HCT116 (cell line): ENCODE data around the gene ZFHX2.

Experiments used
- CTCF ChIP-seq, 3 experiments: fragments of 200-600 bp in 1 of 3; sonication (generic) in 1 of 3; IDR thresholded peaks in 2 of 3; conservative IDR thresholded peaks in 1 of 3; 2 replicates each; pipeline ENCODE4 v1.5.1; 2012 to 2017; ENCODE audit warnings: low read depth in 2 of 3, low read length in 2 of 3, antibody characterized with exemption in 1 of 3, borderline replicate concordance in 1 of 3, control low read depth in 1 of 3, mild to moderate bottlenecking in 1 of 3, mixed read lengths in 1 of 3, mixed run types in 1 of 3, moderate library complexity in 1 of 3; ENCODE audit not compliant: insufficient read depth in 1 of 3
- EZH2phosphoT487 ChIP-seq: fragments of 200-600 bp; IDR thresholded peaks from 2 replicates; pipeline ENCODE4 v1.6.1; 2018; ENCODE audit warnings: antibody characterized with exemption, borderline replicate concordance
- POLR2A ChIP-seq: IDR thresholded peaks from 2 replicates; pipeline ENCODE4 v1.7.0; 2011; ENCODE audit warnings: borderline replicate concordance; ENCODE audit not compliant: insufficient read depth, insufficient read length; ENCODE audit errors: extremely low read depth
- POLR2AphosphoS5 ChIP-seq: IDR thresholded peaks from 2 replicates; pipeline ENCODE4 v1.6.1; 2011; ENCODE audit warnings: mild to moderate bottlenecking, low read depth, low read length, moderate library complexity
- REST ChIP-seq: IDR thresholded peaks from 2 replicates; pipeline ENCODE4 v1.6.1; 2012; ENCODE audit warnings: low read depth
- SIN3A ChIP-seq: IDR thresholded peaks from 2 replicates; pipeline ENCODE4 v1.6.1; 2012; ENCODE audit warnings: low read depth
- TCF7L2 ChIP-seq: IDR thresholded peaks from 2 replicates; pipeline ENCODE4 v1.7.0; 2011; ENCODE audit warnings: borderline replicate concordance, inconsistent platforms; ENCODE audit not compliant: insufficient read depth, insufficient read length; ENCODE audit errors: extremely low read depth
- YY1 ChIP-seq: IDR thresholded peaks from 2 replicates; pipeline ENCODE4 v1.6.1; 2011; ENCODE audit warnings: low read length, low read depth, moderate library complexity, mild to moderate bottlenecking; ENCODE audit not compliant: insufficient replicate concordance; ENCODE audit errors: extremely low read depth
- ZNF274 ChIP-seq: fragments of 200-500 bp; sonication (Bioruptor generic); IDR thresholded peaks from 2 replicates; pipeline ENCODE4 v1.6.1; 2014; ENCODE audit warnings: mild to moderate bottlenecking, low read depth, low read length, inconsistent platforms

- TF ChIP-seq YY1, result no peak
- no peak for TF ChIP-seq SIN3A
- no peak for TF ChIP-seq TCF7L2
- TF ChIP-seq CTCF (IDR thresholded peaks at IDR 0.05 in 2 of 3, conservative IDR thresholded peaks at IDR 0.05 in 1 of 3; ENCODE audit: borderline replicate concordance in 1 of 3, insufficient read depth in 1 of 3, low read depth in 2 of 3, low read length in 2 of 3), result peak; percentile 45 to 96 (median 91); a peak in 5 of 6 replicates
- TF ChIP-seq REST, result no peak
- TF ChIP-seq EZH2phosphoT487, result no peak
- TF ChIP-seq POLR2AphosphoS5, result 0 out of 2 replicates have a peak, but pooled peaks have one; percentile 10
- TF ChIP-seq POLR2A, result no peak
- no peak for TF ChIP-seq ZNF274
Measured at GRCh38 chr14:23562822-23563472, 11.4 kb upstream of the ZFHX2 start.
